HG03196 (cell line): ENCODE measurements around the gene FAM210A.

ENCODE experiments used
- ATAC-seq: cut with Tn5 transposase; IDR thresholded peaks from one replicate; pipeline ENCODE4 v1.9.1; 2021; ENCODE audit not compliant: unreplicated experiment

FAM210A gene

DNA sequence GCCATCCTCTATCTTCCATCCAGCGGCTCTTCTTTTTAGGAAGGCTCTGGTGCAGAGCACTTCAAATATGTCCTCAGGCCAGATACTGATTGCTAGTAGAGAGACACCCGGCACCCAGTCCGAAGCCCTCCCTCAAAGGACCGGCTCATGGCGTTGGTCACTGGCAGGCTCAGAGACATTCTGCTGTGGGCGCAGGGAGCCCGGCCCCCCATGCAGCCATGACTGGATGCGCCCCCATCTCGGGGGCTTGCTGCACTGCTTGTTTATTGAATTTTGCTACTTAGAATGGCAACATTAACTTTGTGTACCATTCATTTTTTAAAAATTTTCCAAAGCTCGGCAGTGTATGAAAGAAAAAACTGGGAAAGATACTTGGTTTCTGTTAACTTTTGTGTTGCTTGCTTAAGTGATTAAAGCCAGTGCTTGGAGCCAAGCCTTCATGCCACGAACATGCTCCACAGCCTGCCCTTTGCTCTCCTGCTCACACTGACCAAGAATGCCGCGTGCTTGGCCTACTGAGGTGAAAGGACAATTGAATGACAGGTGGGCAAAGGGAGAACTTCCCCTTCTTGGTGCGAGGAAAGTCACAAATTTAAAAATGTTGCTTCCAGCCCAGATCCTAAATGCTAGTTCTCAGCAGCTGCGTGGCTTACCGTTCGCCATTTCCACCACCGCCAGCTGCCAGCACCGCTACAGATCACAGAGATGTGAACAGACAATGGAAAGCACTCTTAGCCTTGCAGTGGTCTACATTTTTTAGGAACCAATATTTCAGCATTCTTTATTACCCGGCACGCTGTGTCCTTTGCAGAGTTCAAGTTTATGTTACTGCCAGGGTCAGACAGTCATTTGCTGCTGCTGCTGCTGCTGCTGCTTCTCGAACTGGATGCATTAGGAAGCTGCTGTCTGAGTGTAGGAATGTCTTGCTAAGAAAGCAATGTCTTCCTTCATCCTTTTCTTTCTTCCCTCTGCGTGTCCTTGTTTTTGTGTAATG lies 76.7 kb downstream of the FAM210A start:
- no peak for ATAC-seq

DNA sequence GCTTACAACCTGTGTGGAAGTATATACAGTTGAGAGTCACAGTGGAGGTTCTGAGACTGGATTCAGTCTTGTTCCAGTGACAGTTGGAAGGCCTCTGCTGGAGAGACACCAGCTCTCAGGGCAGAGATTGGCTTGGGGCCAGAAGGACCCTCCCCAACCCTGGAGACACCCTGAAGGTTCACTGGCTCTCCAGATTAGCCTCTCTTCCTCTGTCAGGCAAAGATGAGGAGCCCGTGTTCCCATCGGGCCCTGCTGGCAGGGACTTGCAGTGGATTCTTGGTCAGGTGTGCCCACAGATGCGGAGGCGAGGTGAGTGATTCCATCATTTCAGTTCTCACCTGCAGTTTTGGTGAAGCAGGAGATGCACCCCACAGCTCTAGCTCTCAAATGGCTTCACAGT lies 78.6 kb downstream of the FAM210A start:
- no peak for ATAC-seq

DNA sequence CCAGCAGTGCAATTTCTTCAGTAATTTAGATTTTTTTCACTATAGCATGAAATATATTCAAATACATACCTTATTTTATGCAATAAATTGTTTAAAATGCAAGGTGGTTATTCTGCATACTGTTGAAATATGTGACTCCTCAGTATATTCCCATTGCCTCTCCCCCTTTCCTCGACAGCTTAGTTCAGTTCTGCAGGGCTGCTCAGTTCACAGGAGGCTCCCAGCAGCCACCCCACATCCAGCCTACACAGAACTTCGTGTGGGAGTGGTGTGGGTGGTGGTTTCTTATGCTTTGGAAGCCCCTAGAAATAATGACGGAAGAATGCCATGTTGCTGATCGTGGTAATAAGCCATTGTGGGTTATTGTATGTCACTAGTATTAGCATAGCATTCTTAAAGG lies 79.7 kb downstream of the FAM210A start:
- no peak for ATAC-seq

DNA sequence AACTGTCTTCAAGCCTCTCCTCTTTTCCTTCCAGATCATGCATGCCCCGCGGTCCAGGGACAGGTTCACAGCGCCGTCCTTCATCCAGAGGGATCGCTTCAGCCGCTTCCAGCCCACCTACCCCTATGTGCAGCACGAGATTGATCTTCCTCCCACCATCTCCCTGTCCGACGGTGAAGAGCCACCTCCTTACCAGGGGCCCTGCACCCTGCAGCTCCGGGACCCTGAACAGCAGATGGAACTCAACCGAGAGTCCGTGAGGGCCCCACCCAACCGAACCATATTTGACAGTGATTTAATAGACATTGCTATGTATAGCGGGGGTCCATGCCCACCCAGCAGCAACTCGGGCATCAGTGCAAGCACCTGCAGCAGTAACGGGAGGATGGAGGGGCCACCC lies 81.3 kb downstream of the FAM210A start:
- ATAC-seq: no peak

DNA sequence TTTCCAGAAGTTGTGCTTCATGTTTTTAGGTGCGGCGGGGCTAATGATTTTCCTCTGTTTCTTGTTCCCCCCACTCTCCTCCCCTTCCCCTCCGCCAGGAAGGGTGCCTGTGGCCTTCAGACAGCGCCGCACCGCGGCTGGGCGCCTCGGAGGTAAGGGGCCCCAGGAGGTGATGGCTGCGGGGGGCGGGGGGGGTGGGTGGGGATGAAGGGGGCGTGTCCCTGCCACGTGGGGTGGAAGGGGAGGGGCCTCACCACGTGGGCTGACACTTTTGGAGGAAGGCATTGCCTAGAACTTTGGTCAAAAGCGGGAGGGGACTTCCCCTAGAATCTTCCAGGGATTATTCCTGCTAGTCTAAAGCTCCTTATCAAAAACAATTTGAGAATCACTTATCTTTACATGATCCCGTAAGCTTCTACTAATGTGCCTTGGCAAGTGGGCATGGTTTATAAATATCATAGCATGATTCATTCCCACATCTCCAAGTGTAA lies 83.1 kb downstream of the FAM210A start:
- no peak for ATAC-seq

DNA sequence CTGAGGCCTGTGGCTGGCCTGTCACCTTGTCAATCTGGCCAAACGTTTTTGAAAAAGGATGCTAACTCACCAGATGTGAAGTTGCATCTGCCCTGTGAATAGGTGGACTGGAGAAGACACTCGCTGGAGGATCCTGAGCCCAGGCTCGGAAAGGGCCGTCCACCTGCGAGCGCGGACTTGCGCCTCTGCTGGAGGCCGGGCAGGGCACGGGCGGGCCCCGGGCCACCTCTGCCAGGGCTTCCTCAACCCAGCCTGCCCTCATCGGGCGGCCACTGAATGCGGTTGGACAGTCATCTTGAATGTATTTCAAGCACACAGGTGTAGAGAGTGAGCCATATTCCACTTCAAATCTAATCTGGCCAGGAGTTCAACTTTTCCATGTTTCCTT lies 83.9 kb downstream of the FAM210A start:
- no peak for ATAC-seq

DNA sequence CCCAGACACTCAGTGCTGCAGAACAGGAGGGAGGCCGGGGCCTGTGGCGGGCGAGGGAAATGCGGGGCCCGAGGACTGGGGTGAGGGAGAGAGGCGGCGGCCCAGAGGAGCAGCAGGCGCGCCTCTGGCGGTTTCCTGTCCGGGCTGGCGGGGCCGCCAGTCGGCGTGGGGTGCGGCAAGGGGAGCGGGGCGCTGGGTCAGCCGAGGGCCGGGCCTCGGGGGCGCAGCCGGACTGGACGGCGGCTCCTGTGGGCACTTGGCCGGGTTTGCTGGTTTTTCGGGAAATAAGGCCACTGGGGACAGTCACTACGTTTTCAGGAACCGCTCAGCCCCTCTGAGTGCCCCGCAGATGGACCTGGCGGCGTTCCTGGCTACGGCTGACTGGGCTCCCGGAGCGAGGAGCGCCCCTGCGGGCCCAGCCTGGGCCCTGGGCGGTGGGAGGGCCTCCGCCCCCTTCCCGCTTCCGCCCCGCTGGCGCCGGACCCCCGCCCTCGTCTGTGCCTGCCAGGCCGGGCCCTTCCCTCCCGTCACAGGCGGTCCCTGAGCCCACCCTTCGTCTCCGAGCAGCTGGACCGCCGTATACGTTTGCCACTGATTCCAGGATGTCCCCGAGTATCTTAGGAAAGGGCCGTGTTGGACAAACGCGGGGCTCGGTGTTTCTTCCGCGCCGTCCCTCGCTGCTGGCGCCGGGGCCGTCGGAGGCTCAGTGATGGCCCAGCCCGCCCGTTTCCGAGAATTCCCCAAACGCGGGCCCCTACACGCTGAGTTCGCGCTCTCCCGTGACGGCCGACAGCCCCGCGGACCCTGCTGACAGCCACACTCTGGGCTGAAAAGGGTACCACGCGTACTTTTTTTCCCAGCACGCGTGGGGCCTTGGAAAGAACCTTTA lies 84.6 kb downstream of the FAM210A start:
- ATAC-seq: no peak

DNA sequence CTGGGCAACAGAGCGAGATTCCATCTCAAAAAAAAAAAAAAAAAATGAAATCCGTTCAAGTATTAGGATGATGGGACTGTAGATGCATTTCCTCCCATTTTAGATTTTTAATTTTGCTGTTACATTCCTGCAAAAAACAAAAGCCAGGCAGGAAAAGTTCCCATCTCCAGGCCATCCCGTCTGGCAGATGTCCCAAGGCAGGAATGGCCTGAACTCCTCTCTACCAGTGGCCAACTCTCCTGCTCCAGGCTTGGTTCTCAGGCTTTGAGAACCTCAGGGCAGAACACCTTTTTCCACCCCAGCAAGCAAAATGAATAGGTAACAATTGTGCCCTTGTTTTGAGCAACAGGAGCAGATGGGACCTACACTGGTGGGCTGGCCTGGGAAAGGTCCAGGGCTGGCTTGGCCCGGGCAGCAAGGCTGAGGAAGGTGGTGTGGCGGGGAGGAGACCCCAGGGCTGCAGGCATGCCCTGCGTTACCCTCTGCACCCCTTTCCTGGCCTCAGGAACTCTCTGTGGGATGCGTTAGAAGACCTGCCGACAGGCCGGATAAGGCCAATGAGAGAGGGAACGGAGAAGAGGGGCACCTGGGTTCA lies 86.0 kb downstream of the FAM210A start:
- ATAC-seq: no peak

DNA sequence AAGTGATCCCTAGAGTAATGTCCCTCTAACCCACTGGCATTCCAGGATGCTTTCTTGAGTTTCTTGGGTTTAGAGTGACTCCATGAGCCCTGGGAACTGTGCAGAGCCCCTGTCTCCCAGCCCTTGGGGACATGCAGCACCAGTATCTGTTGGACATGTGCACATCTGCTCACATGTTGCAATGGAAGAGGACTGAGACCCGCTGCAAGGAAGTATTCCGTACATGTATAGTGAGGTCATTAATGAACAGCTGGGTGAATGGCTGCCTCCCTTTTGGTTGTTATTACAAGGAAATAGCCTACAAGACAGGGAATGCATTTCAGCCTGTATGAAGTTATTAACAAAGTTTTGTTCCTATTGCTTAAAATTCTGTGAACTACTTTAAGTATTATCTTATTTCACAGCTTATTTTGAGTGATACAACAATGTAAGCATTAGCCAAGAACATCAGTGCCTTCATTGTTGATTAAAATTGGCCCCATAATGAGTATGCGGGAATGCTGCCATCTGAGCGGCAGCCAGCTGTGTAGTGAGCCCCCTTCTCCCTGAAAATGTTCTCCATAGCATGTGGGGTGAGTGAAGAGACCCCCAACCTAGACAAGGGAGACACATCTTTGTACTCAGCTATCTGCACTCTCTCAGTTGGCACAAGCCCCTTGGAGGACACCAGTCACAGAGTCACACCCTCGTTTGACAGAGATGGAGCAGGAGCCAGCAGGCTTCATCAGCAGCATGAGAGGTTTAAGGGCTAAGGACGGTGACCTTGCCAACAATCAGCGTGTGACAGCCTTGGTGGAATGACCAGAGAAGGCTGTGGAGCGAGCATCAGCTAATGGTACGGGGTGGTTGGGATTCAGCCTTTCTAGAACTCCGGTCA lies 87.4 kb downstream of the FAM210A start:
- no peak for ATAC-seq

DNA sequence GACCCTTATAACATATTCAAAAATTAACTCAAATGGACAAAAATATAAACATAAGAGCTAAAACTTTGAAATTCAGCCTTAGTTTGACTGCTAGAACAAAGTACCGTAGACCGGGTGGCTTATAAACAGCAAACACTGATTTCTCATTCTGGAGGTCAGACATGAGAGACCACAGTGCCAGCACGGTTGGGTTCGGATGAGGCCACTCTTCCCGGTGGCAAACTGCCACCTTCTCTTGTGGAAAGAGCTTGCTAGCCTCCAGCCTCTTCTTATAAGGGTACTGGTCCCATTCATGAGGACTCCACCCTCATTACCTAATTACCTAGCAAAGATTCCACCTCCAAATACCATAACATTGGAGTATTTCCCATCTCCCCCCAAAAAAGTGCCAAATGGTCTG lies 91.3 kb downstream of the FAM210A start:
- no peak for ATAC-seq

DNA sequence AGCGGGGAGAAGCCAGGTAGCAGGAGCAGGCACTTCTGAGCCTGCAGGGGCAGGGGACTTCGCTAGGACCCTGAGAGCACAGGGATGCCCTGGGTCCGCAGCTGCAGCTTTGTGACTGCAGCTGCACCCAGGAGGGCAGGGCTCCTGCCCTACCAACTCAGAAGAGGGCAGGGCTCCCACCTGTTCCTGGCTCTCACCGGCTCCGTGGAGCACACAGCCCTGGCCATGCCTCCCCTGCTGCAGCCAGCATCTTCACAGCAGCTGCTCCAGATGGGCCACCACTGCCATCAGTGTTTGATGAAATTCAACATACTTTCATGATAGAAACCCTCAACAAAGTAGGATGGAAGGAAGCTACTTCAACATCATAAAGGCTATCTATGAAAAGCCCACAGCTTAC lies 92.7 kb downstream of the FAM210A start:
- ATAC-seq: no peak

DNA sequence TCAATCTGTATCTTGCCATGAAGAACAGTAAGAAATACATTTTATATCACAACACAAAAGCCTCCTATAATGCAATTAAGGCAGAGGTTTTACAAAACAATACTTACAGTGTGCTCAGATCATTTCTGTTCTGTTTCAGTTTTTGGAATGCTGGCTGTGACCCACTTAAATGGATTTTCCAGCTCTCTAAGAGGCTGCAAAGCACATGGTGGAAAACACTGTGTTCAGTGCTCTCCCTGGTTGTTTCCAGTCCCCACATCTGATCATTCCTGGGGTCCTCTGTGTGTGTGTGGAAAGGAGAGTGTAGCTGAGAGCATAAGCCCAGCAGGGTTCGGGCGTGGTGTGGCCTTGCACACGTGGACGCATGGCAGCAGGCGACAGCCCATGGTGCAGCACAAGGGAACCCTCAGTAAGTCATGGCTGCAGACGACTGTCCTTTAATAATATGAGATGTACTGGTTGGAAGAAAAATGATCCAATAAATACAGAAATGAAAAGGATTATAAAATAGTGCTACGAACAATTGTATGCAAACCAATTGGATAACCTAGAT lies 95.6 kb downstream of the FAM210A start:
- no peak for ATAC-seq

DNA sequence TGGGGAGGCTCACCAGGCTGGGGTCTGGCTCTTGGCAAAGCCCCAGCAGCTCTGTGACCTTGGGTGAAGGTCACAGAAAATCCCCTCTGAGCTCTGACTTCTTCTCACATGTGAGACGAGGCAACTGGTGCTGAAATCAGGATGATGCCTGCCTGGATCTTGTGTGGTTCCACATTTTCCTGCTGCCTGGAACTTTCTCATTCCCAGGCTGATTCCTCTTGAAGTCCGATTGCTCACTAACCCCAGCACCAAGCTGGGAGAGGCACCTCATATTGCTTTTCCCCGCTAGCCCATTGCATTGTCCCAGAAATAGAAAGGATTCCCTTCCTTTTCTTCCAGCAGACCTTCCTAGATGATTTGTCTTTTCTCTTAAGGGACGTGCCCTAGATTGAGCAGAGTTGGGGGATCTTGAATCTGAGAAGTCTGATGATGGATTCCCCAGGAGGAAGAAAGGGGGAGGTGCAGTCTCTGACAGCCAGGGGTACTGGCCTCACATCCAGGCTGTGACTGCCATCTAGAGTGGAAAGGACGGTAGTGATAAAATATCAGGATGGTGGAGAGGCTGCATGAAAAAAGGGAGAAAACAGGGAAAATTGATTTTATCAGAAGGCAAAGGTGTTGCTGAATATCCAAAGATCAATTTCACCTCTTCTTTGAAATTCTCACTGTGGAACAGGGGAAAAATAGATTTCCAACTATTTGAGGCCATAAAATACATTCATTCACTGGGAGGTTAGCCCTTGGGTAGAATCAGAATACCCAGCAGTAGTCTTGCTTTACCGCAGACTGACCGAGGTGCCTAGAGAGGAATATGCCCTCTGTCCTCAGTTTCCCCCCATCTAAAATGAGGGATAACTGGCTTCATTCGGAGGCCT lies 96.3 kb downstream of the FAM210A start:
- peak; percentile 71 for ATAC-seq

DNA sequence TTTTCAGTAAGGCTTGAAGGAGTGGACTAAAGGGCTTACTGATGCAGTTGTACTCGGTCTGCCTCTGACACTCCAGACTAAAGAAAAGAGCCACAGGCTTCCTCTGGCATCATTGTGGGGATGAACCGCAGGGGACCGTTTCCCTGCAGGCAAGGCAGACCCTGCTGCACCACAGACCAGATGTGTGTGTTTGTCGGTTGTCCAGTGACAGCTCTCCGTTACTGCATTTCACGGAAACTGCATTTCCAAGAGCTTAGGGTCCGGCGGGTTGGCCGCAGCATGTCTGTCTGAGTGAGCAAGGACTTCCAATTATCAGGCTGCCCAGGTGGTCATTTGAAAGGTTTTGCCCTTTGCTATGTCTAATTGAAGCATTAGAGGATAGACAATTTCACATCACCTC lies 98.1 kb downstream of the FAM210A start:
- no peak for ATAC-seq

DNA sequence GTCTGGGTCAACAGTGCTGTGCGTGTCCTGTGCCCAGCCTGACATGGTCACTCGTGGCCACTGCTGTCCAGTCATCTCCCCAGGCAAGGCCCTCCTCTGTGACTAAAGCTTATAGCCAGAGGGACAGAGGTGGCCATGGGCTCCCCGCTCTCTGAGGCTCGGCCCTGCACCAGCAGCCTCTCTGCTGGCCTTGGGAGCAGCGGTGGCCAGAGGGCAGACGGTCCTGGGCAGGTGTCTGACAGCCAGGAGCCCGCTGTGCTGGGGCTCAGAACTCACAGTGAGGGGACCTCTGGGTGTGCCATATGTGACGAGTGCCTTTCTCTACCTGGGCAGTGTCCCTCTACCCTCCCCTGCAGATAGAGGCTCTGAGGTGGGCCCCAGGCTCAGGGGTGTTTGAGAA lies 98.7 kb downstream of the FAM210A start:
- ATAC-seq: no peak

DNA sequence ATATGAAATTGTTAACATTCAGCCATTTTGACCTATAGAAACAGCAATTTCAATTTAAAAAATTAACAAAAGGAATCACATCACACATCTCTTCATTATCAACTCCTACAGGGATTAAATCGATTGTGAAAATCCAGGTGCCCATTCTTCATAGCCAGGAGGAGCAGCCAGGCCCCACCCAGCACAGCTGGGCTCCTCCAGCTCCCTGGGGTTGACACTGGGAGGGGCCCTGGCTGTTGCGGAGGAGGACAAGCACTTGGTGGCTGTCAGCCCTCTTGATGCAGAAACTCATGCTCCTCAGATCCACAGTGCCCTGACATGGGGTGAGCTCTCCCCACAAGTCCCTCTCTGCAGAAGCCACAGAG lies 99.8 kb downstream of the FAM210A start:
- ATAC-seq: no peak

DNA sequence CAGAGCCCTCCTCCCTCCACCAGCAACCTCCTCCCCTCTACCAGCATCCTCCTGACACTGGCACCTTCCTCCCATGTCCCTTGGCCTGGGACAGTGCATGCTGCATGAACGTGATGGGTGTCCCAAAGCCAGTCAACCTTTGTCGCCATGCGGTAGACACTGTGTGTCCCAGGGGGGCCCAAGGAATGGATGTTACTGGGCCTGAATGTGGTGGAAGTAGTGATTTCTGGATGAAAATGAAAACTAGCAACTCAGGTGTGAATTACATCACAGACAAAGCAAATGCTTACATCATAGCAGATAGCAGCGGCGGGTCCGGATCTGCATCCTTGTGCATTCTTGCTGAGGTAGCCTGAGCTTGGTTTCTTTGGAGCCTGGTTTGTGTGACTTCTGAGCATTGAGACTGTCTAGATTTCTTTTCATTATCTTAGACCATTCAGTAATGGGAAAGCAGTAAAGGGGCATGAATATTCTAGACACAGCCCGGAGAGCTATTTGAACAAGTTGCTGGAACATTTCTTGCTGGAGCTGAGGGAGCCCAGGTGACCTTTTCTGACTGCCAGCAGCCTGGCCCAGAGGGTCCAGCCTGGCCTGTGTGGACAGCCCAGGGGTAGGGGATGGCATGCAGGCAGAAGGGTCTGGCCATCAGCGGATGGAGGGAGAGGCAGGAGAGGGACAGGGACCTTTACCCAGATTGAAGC lies 100.4 kb downstream of the FAM210A start:
- ATAC-seq: no peak

DNA sequence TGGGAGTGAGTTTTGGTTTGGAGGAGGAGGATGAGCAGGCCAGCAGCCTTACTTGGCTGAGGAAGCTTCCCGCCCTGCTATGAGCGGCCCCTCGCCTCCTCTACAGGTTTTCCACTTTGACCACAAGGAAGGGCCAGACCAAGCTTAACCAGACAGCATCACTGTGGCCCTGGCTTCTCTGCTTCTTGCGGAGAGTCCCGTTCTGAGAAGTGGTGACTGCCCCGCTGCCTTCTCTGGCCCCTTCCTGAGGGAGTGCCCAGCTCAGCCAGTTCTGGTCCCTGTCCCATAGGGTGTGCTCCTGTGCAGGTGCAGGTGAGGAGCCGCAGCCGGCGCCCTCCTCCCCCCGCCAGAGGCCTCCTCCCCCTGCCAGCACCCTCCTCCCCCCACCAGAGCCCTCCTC lies 101.0 kb downstream of the FAM210A start:
- ATAC-seq: no peak
